ENCODE results near the gene IL1R1. TPM values are rescaled to one million over a fixed set of nuclear protein-coding genes. Genes with fewer than 3 reads are reported as not detected.

Gene IL1R1
- total RNA-seq, 1 experiment from 2014 or later: 23.5 TPM

- Mint-ChIP-seq H3K4me1 (ENCODE audit: low read depth, unreplicated experiment) (no peaks in the 10 kb centered on the region), H3K4me3 (ENCODE audit: unreplicated experiment) (no peak overlapping the region), H3K9me3 (ENCODE audit: unreplicated experiment) (peaks cover 33% of the 10 kb centered on the region), H3K27ac (ENCODE audit: unreplicated experiment) (no peak overlapping the region), H3K27me3 (ENCODE audit: insufficient read depth, unreplicated experiment) (no peaks in the 10 kb centered on the region), H3K36me3 (ENCODE audit: insufficient read depth, unreplicated experiment) (no peaks in the 10 kb centered on the region)
- Histone ChIP-seq H3K4me3 (ENCODE audit: low read depth, low read length) (no peak overlapping the region), H3K9me3 (no peaks in the 10 kb centered on the region), H3K4me1 (no peaks in the 10 kb centered on the region), H3K36me3 (ENCODE audit: control insufficient read depth, insufficient read depth, low read length) (no peaks in the 10 kb centered on the region), H3K27me3 (replicated peaks; ENCODE audit: control insufficient read depth, insufficient read depth, low read length) (no peaks in the 10 kb centered on the region)
- TF ChIP-seq CTCF (IDR thresholded peaks at IDR 0.05; ENCODE audit: insufficient read depth in 1 of 2, low read depth in 1 of 2, low read length in 1 of 2, severe bottlenecking in 1 of 2, unreplicated experiment in 1 of 2): no peak
- intact Hi-C loops (cut with micrococcal nuclease; ENCODE audit: unreplicated experiment): no loop called here
- ChIA-PET CTCF (no interaction called here), POLR2A (no interaction called here)
- no TSS peak for BruUV-seq (replicated peaks)
- no peak for DNase-seq
Observed at GRCh38 chr2:102204638-102205037, 62.1 kb downstream of the IL1R1 start.

- Mint-ChIP-seq H3K4me3 (ENCODE audit: unreplicated experiment) (no peak overlapping the region), H3K36me3 (ENCODE audit: insufficient read depth, unreplicated experiment) (no peaks in the 10 kb centered on the region), H3K4me1 (ENCODE audit: low read depth, unreplicated experiment) (no peaks in the 10 kb centered on the region), H3K27ac (ENCODE audit: unreplicated experiment) (no peak overlapping the region), H3K9me3 (ENCODE audit: unreplicated experiment) (peaks cover 33% of the 10 kb centered on the region), H3K27me3 (ENCODE audit: insufficient read depth, unreplicated experiment) (no peaks in the 10 kb centered on the region)
- BruUV-seq (replicated peaks): no TSS peak
- no peak overlapping the region for H3K4me3 ChIP-seq (ENCODE audit: low read depth, low read length)
- no peaks in the 10 kb centered on the region for H3K36me3 ChIP-seq (ENCODE audit: control insufficient read depth, insufficient read depth, low read length)
- intact Hi-C loops (cut with micrococcal nuclease; ENCODE audit: unreplicated experiment): no loop called here
- H3K27me3 ChIP-seq (replicated peaks; ENCODE audit: control insufficient read depth, insufficient read depth, low read length): no peaks in the 10 kb centered on the region
- ChIA-PET CTCF (no interaction called here), POLR2A (no interaction called here)
- DNase-seq: no peak
- TF ChIP-seq CTCF (IDR thresholded peaks at IDR 0.05; ENCODE audit: insufficient read depth in 1 of 2, low read depth in 1 of 2, low read length in 1 of 2, severe bottlenecking in 1 of 2, unreplicated experiment in 1 of 2): no peak
- H3K4me1 ChIP-seq: no peaks in the 10 kb centered on the region
- H3K9me3 ChIP-seq: no peaks in the 10 kb centered on the region
Observed at GRCh38 chr2:102206666-102207341, 64.3 kb downstream of the IL1R1 start.

GRCh38 chr2:102208774-102209173 lies 66.2 kb downstream of the IL1R1 start:
- H3K4me3 Mint-ChIP-seq (ENCODE audit: unreplicated experiment): no peak overlapping the region
- Histone ChIP-seq H3K27me3 (replicated peaks; ENCODE audit: control insufficient read depth, insufficient read depth, low read length) (no peaks in the 10 kb centered on the region), H3K4me3 (ENCODE audit: low read depth, low read length) (no peak overlapping the region), H3K4me1 (no peaks in the 10 kb centered on the region), H3K36me3 (ENCODE audit: control insufficient read depth, insufficient read depth, low read length) (no peaks in the 10 kb centered on the region), H3K9me3 (no peaks in the 10 kb centered on the region)
- intact Hi-C loops (cut with micrococcal nuclease; ENCODE audit: unreplicated experiment): no loop called here
- H3K27ac Mint-ChIP-seq (ENCODE audit: unreplicated experiment): no peak overlapping the region
- no peaks in the 10 kb centered on the region for H3K4me1 Mint-ChIP-seq (ENCODE audit: low read depth, unreplicated experiment)
- no peaks in the 10 kb centered on the region for H3K27me3 Mint-ChIP-seq (ENCODE audit: insufficient read depth, unreplicated experiment)
- H3K9me3 Mint-ChIP-seq (ENCODE audit: unreplicated experiment): peaks cover 24% of the 10 kb centered on the region
- CTCF ChIA-PET: no interaction called here
- no peak for DNase-seq
- no peaks in the 10 kb centered on the region for H3K36me3 Mint-ChIP-seq (ENCODE audit: insufficient read depth, unreplicated experiment)
- POLR2A ChIA-PET: no interaction called here
- no TSS peak for BruUV-seq (replicated peaks)
- TF ChIP-seq CTCF (IDR thresholded peaks at IDR 0.05; ENCODE audit: insufficient read depth in 1 of 2, low read depth in 1 of 2, low read length in 1 of 2, severe bottlenecking in 1 of 2, unreplicated experiment in 1 of 2): no peak
